WERI-Rb-1 (cell line): Measurements from ENCODE around the gene GCK.

ENCODE experiments used
- DNase-seq: peaks from one replicate; pipeline ENCODE4 v3.0.0-alpha.2; 2020
- H3K27ac ChIP-seq: fragments of 250-450 bp; sonication (Bioruptor Pico); 2 replicates; pipeline ENCODE4 v1.5.1; 2020; ENCODE audit warnings: mild to moderate bottlenecking, moderate library complexity
- H3K27me3 ChIP-seq: fragments of 250-450 bp; sonication (Bioruptor Pico); 2 replicates; pipeline ENCODE4 v1.5.1; 2021; ENCODE audit warnings: mild to moderate bottlenecking, low read depth, moderate library complexity; ENCODE audit not compliant: insufficient read depth, severe bottlenecking
- H3K36me3 ChIP-seq: fragments of 250-450 bp; sonication (Bioruptor Pico); 2 replicates; pipeline ENCODE4 v1.5.1; 2020; ENCODE audit warnings: mild to moderate bottlenecking, moderate library complexity
- H3K4me3 ChIP-seq: 2 replicates; pipeline ENCODE4 v1.5.1; 2011; ENCODE audit warnings: low read depth, mild to moderate bottlenecking, control low read depth, low read length
- H3K9me3 ChIP-seq: fragments of 250-450 bp; sonication (Bioruptor Pico); 2 replicates; pipeline ENCODE4 v1.5.1; 2021; ENCODE audit warnings: mild to moderate bottlenecking, moderate library complexity; ENCODE audit not compliant: severe bottlenecking
- TF ChIP-seq, protein P1 (sequence below): IDR thresholded peaks from 2 replicates; pipeline ENCODE4 v1.5.1; 2011; ENCODE audit warnings: low read depth, mild to moderate bottlenecking, control low read depth, inconsistent platforms, low read length

GCK gene

DNA sequence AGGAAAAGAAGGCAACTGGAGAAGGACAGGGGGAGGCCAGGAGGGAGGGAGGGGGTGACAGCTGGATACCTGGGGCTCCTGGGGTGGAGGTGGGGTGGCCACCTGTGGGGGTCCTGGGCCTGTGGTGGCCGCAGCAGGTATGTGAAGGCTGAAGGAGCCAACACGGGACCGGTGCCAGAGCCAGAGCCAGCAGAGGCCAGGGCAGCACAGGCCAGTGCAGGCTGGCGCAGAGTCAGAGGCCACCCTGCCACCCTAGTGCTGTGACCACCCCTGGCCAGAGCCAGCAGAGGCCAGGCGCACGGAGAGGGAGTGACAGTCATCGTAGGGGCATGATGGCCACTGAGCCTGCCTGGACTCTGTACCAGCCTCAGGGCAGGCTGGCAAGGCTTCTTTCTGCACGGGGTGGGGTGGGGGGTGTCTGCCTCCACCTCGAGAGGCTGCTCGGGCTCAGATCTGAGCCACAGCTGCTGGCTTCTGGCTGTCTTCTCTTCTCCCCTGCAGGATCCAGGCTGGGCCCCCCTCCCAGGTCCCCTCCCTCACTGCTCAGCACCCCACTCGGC lies 40.4 kb upstream of the GCK start:
- Histone ChIP-seq H3K36me3 (no peaks in the 10 kb centered on the region; the same call in 1 of the 2 replicates), H3K27ac (no peak overlapping the region), H3K9me3 (no peaks in the 10 kb centered on the region), H3K27me3 (no peaks in the 10 kb centered on the region), H3K4me3 (no peak overlapping the region)
- no peak for DNase-seq
- TF ChIP-seq, protein P1, sequence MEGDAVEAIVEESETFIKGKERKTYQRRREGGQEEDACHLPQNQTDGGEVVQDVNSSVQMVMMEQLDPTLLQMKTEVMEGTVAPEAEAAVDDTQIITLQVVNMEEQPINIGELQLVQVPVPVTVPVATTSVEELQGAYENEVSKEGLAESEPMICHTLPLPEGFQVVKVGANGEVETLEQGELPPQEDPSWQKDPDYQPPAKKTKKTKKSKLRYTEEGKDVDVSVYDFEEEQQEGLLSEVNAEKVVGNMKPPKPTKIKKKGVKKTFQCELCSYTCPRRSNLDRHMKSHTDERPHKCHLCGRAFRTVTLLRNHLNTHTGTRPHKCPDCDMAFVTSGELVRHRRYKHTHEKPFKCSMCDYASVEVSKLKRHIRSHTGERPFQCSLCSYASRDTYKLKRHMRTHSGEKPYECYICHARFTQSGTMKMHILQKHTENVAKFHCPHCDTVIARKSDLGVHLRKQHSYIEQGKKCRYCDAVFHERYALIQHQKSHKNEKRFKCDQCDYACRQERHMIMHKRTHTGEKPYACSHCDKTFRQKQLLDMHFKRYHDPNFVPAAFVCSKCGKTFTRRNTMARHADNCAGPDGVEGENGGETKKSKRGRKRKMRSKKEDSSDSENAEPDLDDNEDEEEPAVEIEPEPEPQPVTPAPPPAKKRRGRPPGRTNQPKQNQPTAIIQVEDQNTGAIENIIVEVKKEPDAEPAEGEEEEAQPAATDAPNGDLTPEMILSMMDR = no peak

DNA sequence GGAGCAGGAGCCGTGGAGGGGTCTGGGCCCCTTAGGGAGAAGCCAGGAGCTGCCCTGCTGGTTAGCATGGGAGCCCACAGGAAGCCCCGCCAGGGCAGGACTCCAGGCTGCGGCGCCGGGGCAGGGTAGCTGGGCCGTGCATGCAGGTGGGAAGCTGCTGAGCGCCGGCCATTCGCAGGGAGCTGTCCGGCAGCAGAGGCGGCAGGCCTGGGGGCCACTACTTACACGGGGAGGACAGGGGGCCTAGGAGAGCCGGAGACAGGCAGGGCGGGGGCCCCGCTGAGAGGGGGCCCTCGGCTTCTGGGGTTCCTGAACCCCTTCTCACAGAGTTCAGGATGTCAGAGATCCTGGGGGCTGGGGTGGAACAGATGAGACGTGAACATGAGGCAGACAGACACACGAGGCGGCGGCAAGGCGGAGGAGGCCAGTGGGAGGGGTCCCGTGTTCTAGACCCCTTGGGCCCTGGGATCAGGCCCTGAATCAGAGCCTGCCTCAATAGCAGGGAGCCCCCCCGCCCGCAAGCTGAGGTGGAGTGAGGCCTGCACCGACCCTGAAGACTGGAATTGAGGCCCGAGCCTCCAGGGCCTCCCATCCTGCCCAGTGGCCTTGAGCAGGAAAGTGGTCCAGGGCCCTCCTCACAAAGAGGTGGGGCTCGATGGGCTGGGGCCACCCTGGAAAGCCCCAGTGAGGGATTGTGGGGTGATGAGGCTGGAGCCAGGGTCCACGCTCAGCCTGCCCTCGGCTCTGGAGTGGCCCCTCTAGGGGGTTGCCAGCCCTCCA lies 39.5 kb upstream of the GCK start:
- Histone ChIP-seq H3K9me3 (no peaks in the 10 kb centered on the region), H3K27ac (peak overlapping the region; percentile 47), H3K4me3 (no peak overlapping the region), H3K36me3 (no peaks in the 10 kb centered on the region; the same call in 1 of the 2 replicates), H3K27me3 (no peaks in the 10 kb centered on the region)
- TF ChIP-seq, protein P1 = no peak
- DNase-seq = no peak

DNA sequence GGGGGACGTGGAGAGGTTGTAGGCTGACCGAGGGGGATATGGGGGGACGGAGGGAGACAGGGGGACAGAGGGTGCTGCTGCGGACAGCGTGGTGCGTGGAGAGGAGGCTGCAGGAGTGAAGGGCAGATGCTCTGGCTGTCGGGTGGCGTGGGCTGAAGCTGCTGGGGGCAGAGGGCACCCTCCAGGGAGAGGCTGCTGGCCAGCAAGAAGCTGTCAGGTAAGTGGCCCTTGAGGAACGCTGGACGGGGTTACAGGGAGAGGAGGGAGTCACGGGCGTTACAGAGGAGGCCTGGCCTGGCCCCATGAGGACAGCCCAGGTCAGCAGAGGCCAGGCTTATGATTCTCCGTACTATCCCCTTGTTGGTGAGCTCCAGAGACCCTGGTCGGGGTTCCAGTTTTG lies 38.7 kb upstream of the GCK start:
- no peaks in the 10 kb centered on the region for H3K27me3 ChIP-seq

DNA sequence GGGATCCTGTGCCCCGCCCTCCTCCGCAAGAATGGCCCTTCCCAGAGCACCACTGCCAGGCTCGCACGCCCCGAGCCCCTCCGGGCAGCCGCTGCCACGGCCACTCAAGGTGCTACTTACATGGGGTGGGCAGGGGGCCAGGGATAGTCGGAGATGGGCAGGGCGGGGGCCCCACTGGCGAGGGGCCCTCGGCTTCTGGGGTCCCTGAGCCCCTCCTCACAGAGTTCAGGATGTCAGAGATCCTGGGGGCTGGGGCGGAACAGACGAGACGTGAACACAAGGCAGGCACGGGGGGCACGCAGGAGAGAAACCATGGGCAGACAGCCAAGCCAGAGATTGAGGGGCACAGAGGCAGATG lies 37.1 kb upstream of the GCK start:
- Histone ChIP-seq H3K4me3 (no peak overlapping the region), H3K27me3 (no peaks in the 10 kb centered on the region), H3K27ac (peak overlapping the region; percentile 79), H3K9me3 (no peaks in the 10 kb centered on the region), H3K36me3 (no peaks in the 10 kb centered on the region)
- TF ChIP-seq, protein P1 = no peak
- DNase-seq = no peak

More for the DNA sequence above, 38.7 kb upstream of the GCK start:
- Histone ChIP-seq H3K9me3 (no peaks in the 10 kb centered on the region), H3K27ac (peak overlapping the region; percentile 47), H3K36me3 (no peaks in the 10 kb centered on the region), H3K4me3 (no peak overlapping the region)
- TF ChIP-seq, protein P1 = no peak
- DNase-seq = no peak

DNA sequence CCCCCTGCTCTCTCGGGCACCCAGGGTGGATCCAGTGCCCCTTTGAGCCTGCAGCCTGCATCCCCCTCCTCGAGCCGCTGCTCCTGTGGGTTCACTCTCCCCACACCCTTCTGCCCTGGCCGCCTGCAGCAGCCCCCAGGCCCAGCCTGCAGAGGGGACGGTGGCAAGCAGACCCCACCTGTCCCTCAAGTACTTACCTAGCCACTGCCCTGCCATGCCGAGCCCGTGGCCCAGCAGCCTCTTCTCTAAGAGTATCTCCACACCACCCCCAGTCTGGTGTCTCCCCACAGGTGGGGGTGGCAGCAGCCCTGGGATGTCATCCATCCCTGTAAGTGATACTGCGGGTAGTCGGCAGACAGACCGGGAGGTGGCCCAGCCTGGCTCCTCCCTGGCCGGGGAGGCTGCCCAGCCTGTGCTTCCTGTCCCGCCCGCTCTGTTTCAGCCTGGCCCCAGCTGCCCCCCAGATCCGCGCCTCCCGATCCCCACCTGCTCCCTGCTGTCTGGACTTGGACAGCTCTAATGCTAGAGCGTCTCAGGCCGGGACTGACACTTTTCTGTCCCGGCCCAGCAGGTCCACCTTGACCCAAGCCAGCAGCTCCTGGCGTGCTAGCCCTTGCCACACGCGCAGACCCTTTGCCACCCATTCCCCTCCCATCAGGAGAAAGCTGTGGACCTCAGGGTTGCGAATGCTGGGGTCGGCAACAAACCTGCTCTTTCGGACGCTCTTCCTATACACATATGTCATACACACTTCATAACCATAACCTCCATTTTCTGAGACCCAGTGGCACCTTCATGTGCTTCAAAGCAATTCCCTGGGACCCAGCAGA lies 36.5 kb upstream of the GCK start:
- H3K9me3 ChIP-seq = no peaks in the 10 kb centered on the region
- peak overlapping the region; percentile 38 for H3K4me3 ChIP-seq
- TF ChIP-seq, protein P1 = no peak
- H3K27me3 ChIP-seq = no peaks in the 10 kb centered on the region
- peak; percentile 91 for DNase-seq
- H3K27ac ChIP-seq = peak overlapping the region; percentile 79
- no peaks in the 10 kb centered on the region; the same call in 1 of the 2 replicates for H3K36me3 ChIP-seq
